ENCODE results near the gene GGTLC1. TPM values are rescaled to one million over a fixed set of nuclear protein-coding genes. Genes with fewer than 3 reads are reported as not detected.
A peak's percentile ranks its signal among the peaks of the same experiment; 100 is the strongest.
"Not testable (repeated sequence)": the region's sequence is repeated elsewhere in the genome, so short reads cannot be mapped to it uniquely, and the experiment has no call there.

Gene GGTLC1
- total and polyA plus RNA-seq, 2 of the 8 experiments (the other 6 are each of a cell fraction or from before 2014, with no cell fraction given), result not detected

GRCh38 chr20:23988966-23989365, 387 bp upstream of the GGTLC1 start:
- H2BK5ac ChIP-seq (ENCODE audit: low read depth, low read length); H2BK15ac ChIP-seq (ENCODE audit: low read length); CTCF ChIA-PET (ENCODE audit: partially characterized antibody); H3K23ac ChIP-seq (ENCODE audit: insufficient read length); H2AFZ ChIP-seq (ENCODE audit: low read length); H3K4me2 ChIP-seq (ENCODE audit: insufficient read depth in 1 of 2, low read depth in 2 of 2, low read length in 2 of 2); H4K5ac ChIP-seq (ENCODE audit: insufficient read length, low read depth, low read length); H2BK120ac ChIP-seq (replicated peaks; ENCODE audit: low read depth, low read length); H4K20me1 ChIP-seq (replicated peaks in 1 of 2; ENCODE audit: control insufficient read depth in 1 of 2, insufficient read depth in 2 of 2, low read length in 2 of 2); FAIRE-seq; H4K8ac ChIP-seq (ENCODE audit: extremely low read depth, insufficient read depth, low read length); H3K23me2 ChIP-seq (ENCODE audit: low read depth, low read length); DNase-seq (ENCODE audit: low read depth in 1 of 2, low spot score in 2 of 2); H3K79me2 ChIP-seq (ENCODE audit: control insufficient read depth in 1 of 2, insufficient read depth in 2 of 2, low read length in 2 of 2); H3K4me3 ChIP-seq (ENCODE audit: extremely low read depth in 1 of 4, insufficient read depth in 2 of 4, low read depth in 3 of 4, low read length in 4 of 4); H3K9ac ChIP-seq (replicated peaks in 1 of 4; ENCODE audit: extremely low read depth in 1 of 4, low read depth in 3 of 4, low read length in 3 of 4); H2AK5ac ChIP-seq (ENCODE audit: low read depth, low read length); H2BK20ac ChIP-seq (ENCODE audit: low read length); H3K56ac ChIP-seq (replicated peaks; ENCODE audit: insufficient read length, low read depth, low read length); H3K9me3 ChIP-seq (ENCODE audit: insufficient read depth in 2 of 2, low read depth in 1 of 2, low read length in 1 of 2); H3K4ac ChIP-seq (replicated peaks; ENCODE audit: insufficient read length, low read depth, low read length); H3K79me1 ChIP-seq (ENCODE audit: low read depth, low read length); H2BK12ac ChIP-seq (ENCODE audit: low read depth, low read length); H3K18ac ChIP-seq (ENCODE audit: extremely low read depth, low read length); H3K27me3 ChIP-seq (replicated peaks in 1 of 4; ENCODE audit: control insufficient read depth in 3 of 4, extremely low read depth in 1 of 4, insufficient read depth in 3 of 4, low read length in 3 of 4); POLR2A ChIA-PET (ENCODE audit: partially characterized antibody); H3K4me1 ChIP-seq (replicated peaks in 1 of 4; ENCODE audit: control insufficient read depth in 3 of 4, insufficient read depth in 4 of 4, low read length in 3 of 4); H3K27ac ChIP-seq (ENCODE audit: low read depth, low read length); H3K36me3 ChIP-seq (ENCODE audit: control insufficient read depth in 2 of 4, insufficient read depth in 4 of 4, low read length in 3 of 4); H3K14ac ChIP-seq (ENCODE audit: insufficient read length); H4K91ac ChIP-seq (replicated peaks; ENCODE audit: insufficient read length, low read length): not testable (repeated sequence)
- WGBS, 2 experiments (ENCODE audit: extremely low coverage in 1 of 2, insufficient coverage in 1 of 2, insufficient read length in 1 of 2, insufficient replicate concordance in 2 of 2, low coverage in 1 of 2, low lambda C conversion rate in 2 of 2, missing lambda C conversion rate in 1 of 2), result 88% methylated on average over 5 of the region's 9 CpGs; no CpG with 5 or more reads in 1 of the 2 experiments

DNA sequence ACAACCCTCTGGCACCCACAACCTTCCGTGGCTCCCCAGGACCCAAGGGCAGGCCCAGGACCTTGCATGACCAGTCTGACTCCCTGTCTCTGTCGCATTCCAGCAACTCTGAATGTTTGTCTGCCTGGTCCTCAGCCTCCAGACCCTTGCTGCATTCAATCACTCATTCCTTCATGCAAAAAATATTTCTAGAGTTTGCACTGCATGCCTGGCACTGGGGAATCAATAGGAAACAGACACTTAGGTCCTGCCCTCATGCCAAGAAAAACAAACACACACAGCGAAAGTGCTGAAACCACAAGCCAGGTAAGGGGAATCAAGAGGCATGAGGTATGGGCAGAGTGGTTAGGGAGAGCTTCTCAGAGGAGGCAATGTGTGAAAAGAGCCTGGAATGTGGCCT, 1.9 kb downstream of the GGTLC1 start:
- H2BK120ac ChIP-seq (replicated peaks; ENCODE audit: low read depth, low read length); H4K5ac ChIP-seq (ENCODE audit: insufficient read length, low read depth, low read length); H3K14ac ChIP-seq (ENCODE audit: insufficient read length); H4K8ac ChIP-seq (ENCODE audit: extremely low read depth, insufficient read depth, low read length); H4K20me1 ChIP-seq (replicated peaks in 1 of 2; ENCODE audit: control insufficient read depth in 1 of 2, insufficient read depth in 2 of 2, low read length in 2 of 2); H3K9ac ChIP-seq (replicated peaks in 1 of 4; ENCODE audit: extremely low read depth in 1 of 4, low read depth in 3 of 4, low read length in 3 of 4); H3K4me3 ChIP-seq (ENCODE audit: extremely low read depth in 1 of 4, insufficient read depth in 2 of 4, low read depth in 3 of 4, low read length in 4 of 4); H4K91ac ChIP-seq (replicated peaks; ENCODE audit: insufficient read length, low read length); FAIRE-seq; H3K4ac ChIP-seq (replicated peaks; ENCODE audit: insufficient read length, low read depth, low read length); H3K56ac ChIP-seq (replicated peaks; ENCODE audit: insufficient read length, low read depth, low read length); H3K9me3 ChIP-seq (ENCODE audit: insufficient read depth in 2 of 2, low read depth in 1 of 2, low read length in 1 of 2); H2BK15ac ChIP-seq (ENCODE audit: low read length); H2AK5ac ChIP-seq (ENCODE audit: low read depth, low read length); H2BK5ac ChIP-seq (ENCODE audit: low read depth, low read length); POLR2A ChIA-PET (ENCODE audit: partially characterized antibody); H3K79me1 ChIP-seq (ENCODE audit: low read depth, low read length); H3K36me3 ChIP-seq (ENCODE audit: control insufficient read depth in 2 of 4, insufficient read depth in 4 of 4, low read length in 3 of 4); H3K23me2 ChIP-seq (ENCODE audit: low read depth, low read length); H3K4me1 ChIP-seq (replicated peaks in 1 of 4; ENCODE audit: control insufficient read depth in 3 of 4, insufficient read depth in 4 of 4, low read length in 3 of 4); H3K79me2 ChIP-seq (ENCODE audit: control insufficient read depth in 1 of 2, insufficient read depth in 2 of 2, low read length in 2 of 2); H2BK20ac ChIP-seq (ENCODE audit: low read length); H2BK12ac ChIP-seq (ENCODE audit: low read depth, low read length); H3K27ac ChIP-seq (ENCODE audit: low read depth, low read length); H2AFZ ChIP-seq (ENCODE audit: low read length); H3K18ac ChIP-seq (ENCODE audit: extremely low read depth, low read length); H3K23ac ChIP-seq (ENCODE audit: insufficient read length); H3K27me3 ChIP-seq (replicated peaks in 1 of 4; ENCODE audit: control insufficient read depth in 3 of 4, extremely low read depth in 1 of 4, insufficient read depth in 3 of 4, low read length in 3 of 4); H3K4me2 ChIP-seq (ENCODE audit: insufficient read depth in 1 of 2, low read depth in 2 of 2, low read length in 2 of 2); CTCF ChIA-PET (ENCODE audit: partially characterized antibody): not testable (repeated sequence)
- peak in 1 of 2 experiments; percentile 14 for DNase-seq (ENCODE audit: low read depth in 1 of 2, low spot score in 2 of 2)
- 90% methylated on average over 2 of the region's 3 CpGs; no CpG with 5 or more reads in 1 of the 2 experiments for WGBS, 2 experiments (ENCODE audit: extremely low coverage in 1 of 2, insufficient coverage in 1 of 2, insufficient read length in 1 of 2, insufficient replicate concordance in 2 of 2, low coverage in 1 of 2, low lambda C conversion rate in 2 of 2, missing lambda C conversion rate in 1 of 2)

All from H1 (cell line).